ENCODE measurements around the gene MCMBP.
A peak's percentile ranks its signal among the peaks of the same experiment; 100 is the strongest.

The MCMBP gene

DNA sequence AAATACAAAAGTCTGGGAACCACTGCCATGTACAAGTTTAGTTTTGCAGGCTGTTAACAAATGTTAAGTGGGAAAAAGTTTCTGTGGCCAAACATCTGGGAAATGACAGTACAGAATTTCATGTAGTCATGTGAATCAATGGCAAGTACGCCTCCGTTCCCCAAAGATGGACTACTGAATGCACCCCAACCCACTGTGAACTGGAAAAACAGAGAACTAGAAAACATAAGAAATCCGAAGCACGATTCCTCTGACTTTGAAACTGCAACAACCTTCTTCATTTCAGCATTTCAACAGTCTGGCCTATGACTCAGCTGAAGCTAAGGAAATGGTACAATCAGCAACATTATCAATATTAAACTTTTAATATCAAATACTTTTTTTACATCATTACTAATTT is 41.8 kb downstream of the MCMBP start:
- Histone ChIP-seq H3K36me3 (ENCODE audit: control insufficient read depth in 2 of 2, insufficient read depth in 2 of 2, low read length in 2 of 2) (peaks cover 27 to 35% of the 10 kb centered on the region in 2 donors), H3K9me3 (ENCODE audit: control insufficient read depth in 2 of 2, low read length in 2 of 2) (no peaks in the 10 kb centered on the region), H3K9ac (ENCODE audit: low read length in 2 of 2) (no peak overlapping the region), H3K27ac (ENCODE audit: low read length) (no peak overlapping the region), H3K4me1 (ENCODE audit: control insufficient read depth, insufficient read depth, low read length) (no peaks in the 10 kb centered on the region), H3K4me3 (ENCODE audit: low read length in 2 of 2) (no peak overlapping the region), H3K27me3 (ENCODE audit: control insufficient read depth in 1 of 2, insufficient read depth in 2 of 2, low read length in 2 of 2) (no peaks in the 10 kb centered on the region)

DNA sequence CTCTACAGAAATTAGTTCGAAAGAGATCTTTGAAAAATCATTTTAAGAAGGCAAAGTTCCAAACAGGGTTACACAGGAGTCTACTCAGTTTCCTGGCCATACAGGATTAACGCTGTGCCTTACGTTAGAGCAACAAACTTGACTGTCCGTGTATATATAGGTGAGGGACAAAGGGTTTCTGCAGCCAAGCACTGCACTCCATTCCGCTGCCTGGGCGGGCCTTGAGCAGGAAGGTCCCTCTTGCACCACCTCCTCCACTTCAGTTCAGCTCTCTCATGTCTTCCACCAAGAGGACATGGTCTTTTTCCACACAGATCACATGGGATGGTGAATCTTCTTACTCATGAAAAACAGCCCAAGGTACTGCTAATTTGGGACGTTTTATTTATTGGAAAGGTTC is 43.2 kb downstream of the MCMBP start:
- Histone ChIP-seq H3K36me3 (ENCODE audit: control insufficient read depth in 2 of 2, insufficient read depth in 2 of 2, low read length in 2 of 2) (peaks cover 21 to 30% of the 10 kb centered on the region in 2 donors), H3K9me3 (ENCODE audit: control insufficient read depth in 2 of 2, low read length in 2 of 2) (no peaks in the 10 kb centered on the region), H3K27me3 (ENCODE audit: control insufficient read depth in 1 of 2, insufficient read depth in 2 of 2, low read length in 2 of 2) (no peaks in the 10 kb centered on the region), H3K27ac (ENCODE audit: low read length) (no peak overlapping the region), H3K4me1 (ENCODE audit: control insufficient read depth, insufficient read depth, low read length) (no peaks in the 10 kb centered on the region), H3K9ac (ENCODE audit: low read length in 2 of 2) (no peak overlapping the region), H3K4me3 (ENCODE audit: low read length in 2 of 2) (no peak overlapping the region)

DNA sequence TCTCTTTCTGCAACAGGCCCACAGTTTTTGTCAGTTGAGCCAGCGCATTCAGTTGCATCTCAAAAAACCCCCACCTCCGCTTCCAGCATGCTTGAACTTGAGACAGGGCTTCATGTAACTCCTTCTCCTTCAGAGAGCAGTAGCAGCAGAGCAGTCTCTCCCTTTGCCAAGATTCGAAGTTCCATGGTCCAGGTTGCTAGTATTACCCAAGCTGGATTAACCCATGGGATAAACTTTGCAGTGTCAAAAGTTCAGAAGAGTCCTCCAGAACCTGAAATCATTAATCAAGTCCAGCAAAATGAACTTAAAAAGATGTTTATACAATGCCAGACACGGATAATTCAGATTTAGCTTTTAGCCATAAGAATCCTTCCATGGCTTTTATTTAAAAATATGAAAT is 45.2 kb downstream of the MCMBP start:
- Histone ChIP-seq H3K4me3 (ENCODE audit: low read length in 2 of 2) (no peak overlapping the region), H3K4me1 (ENCODE audit: control insufficient read depth, insufficient read depth, low read length) (no peaks in the 10 kb centered on the region), H3K36me3 (ENCODE audit: control insufficient read depth in 2 of 2, insufficient read depth in 2 of 2, low read length in 2 of 2) (peaks cover 21 to 35% of the 10 kb centered on the region in 2 donors), H3K27me3 (ENCODE audit: control insufficient read depth in 1 of 2, insufficient read depth in 2 of 2, low read length in 2 of 2) (no peaks in the 10 kb centered on the region), H3K9me3 (ENCODE audit: control insufficient read depth in 2 of 2, low read length in 2 of 2) (no peaks in the 10 kb centered on the region), H3K27ac (ENCODE audit: low read length) (no peak overlapping the region), H3K9ac (ENCODE audit: low read length in 2 of 2) (no peak overlapping the region)

DNA sequence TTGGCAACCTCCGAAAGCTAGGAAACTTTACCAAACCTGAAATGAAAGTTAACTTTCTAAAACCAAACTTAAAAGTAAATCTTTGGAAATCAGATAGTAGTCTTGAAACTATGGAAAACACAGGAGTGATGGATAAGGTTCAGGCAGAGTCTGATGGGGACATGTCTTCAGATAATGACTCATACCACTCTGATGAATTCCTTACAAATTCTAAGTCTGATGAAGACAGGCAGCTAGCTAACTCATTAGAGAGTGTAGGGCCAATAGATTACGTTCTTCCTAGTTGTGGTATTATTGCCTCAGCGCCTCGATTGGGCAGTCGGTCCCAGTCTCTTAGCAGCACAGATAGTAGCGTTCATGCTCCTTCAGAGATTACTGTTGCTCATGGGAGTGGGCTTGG is 45.9 kb downstream of the MCMBP start:
- Histone ChIP-seq H3K36me3 (ENCODE audit: control insufficient read depth in 2 of 2, insufficient read depth in 2 of 2, low read length in 2 of 2) (peaks cover 17 to 29% of the 10 kb centered on the region in 2 donors), H3K9ac (ENCODE audit: low read length in 2 of 2) (no peak overlapping the region), H3K27me3 (ENCODE audit: control insufficient read depth in 1 of 2, insufficient read depth in 2 of 2, low read length in 2 of 2) (no peaks in the 10 kb centered on the region), H3K27ac (ENCODE audit: low read length) (no peak overlapping the region), H3K4me3 (ENCODE audit: low read length in 2 of 2) (no peak overlapping the region), H3K9me3 (ENCODE audit: control insufficient read depth in 2 of 2, low read length in 2 of 2) (no peaks in the 10 kb centered on the region), H3K4me1 (ENCODE audit: control insufficient read depth, insufficient read depth, low read length) (no peaks in the 10 kb centered on the region)

DNA sequence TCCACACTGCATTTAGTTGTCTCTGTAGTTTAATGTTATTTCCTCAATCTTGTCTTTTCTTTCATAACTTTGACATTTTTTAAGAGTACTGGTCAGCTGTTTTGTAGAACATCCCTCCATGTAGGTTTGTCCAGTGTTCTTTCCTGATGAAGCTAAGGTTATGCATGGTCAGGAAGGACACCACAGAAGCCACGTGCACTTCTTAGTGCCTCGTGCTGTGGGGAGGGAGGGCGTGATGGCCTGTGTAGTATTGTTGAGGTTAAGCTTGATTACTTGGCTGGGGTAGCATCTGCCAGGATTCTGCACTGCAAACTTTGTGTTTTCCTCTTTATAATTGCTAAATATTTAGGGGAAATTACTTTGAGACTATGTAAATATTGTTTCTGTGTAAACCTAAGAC is 48.3 kb downstream of the MCMBP start:
- Histone ChIP-seq H3K4me1 (ENCODE audit: control insufficient read depth, insufficient read depth, low read length) (no peaks in the 10 kb centered on the region), H3K36me3 (ENCODE audit: control insufficient read depth in 2 of 2, insufficient read depth in 2 of 2, low read length in 2 of 2) (peaks cover 12 to 20% of the 10 kb centered on the region in 2 donors), H3K27me3 (ENCODE audit: control insufficient read depth in 1 of 2, insufficient read depth in 2 of 2, low read length in 2 of 2) (no peaks in the 10 kb centered on the region), H3K9ac (ENCODE audit: low read length in 2 of 2) (no peak overlapping the region), H3K27ac (ENCODE audit: low read length) (no peak overlapping the region), H3K4me3 (ENCODE audit: low read length in 2 of 2) (no peak overlapping the region), H3K9me3 (ENCODE audit: control insufficient read depth in 2 of 2, low read length in 2 of 2) (no peaks in the 10 kb centered on the region)

DNA sequence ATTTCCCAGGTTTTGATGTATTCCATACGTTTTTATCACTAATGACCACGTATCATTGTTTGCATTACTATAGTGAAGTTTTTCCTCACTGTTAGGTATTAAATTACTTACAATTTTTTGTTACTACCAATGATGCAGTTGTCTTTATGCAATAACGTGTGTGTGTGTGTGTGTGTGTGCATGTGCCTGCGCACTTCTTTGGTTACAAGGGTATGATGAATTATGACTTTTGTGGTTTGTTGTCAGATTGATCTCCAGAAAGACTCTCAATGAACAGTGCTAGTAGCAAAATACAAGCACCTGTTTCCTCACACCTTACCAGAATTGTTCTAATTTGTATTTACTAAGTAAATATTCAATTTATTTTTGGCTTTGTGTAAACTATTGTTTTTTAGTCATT is 51.5 kb downstream of the MCMBP start:
- Histone ChIP-seq H3K27me3 (ENCODE audit: control insufficient read depth in 1 of 2, insufficient read depth in 2 of 2, low read length in 2 of 2) (no peaks in the 10 kb centered on the region), H3K9me3 (ENCODE audit: control insufficient read depth in 2 of 2, low read length in 2 of 2) (no peaks in the 10 kb centered on the region), H3K36me3 (ENCODE audit: control insufficient read depth in 2 of 2, insufficient read depth in 2 of 2, low read length in 2 of 2) (peaks cover 9 to 10% of the 10 kb centered on the region in 2 donors), H3K4me1 (ENCODE audit: control insufficient read depth, insufficient read depth, low read length) (no peaks in the 10 kb centered on the region), H3K9ac (ENCODE audit: low read length in 2 of 2) (no peak overlapping the region), H3K4me3 (ENCODE audit: low read length in 2 of 2) (no peak overlapping the region), H3K27ac (ENCODE audit: low read length) (no peak overlapping the region)

DNA sequence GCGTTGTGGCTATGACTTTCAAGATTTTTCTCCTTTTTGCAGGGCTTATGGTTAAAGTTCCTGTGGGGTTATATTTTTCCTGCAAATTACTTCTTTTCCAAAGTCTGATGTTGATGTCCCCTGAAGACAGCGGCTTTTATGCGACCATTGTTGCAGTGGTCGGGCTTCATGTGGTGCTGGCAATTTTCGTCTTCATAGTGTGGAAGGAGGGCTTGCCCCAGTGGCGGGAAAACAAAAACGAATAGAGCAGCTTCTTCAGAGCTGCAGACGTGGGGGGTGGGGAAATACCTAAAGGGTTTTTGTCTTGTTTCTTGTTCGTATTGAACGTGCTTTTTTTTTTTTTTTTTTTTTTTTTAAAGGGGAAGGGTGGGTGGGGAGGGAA is 53.8 kb downstream of the MCMBP start:
- Histone ChIP-seq H3K9me3 (ENCODE audit: control insufficient read depth in 2 of 2, low read length in 2 of 2) (no peaks in the 10 kb centered on the region), H3K36me3 (ENCODE audit: control insufficient read depth in 2 of 2, insufficient read depth in 2 of 2, low read length in 2 of 2) (peaks cover 13 to 16% of the 10 kb centered on the region in 2 donors), H3K27ac (ENCODE audit: low read length) (no peak overlapping the region), H3K9ac (ENCODE audit: low read length in 2 of 2) (no peak overlapping the region), H3K27me3 (ENCODE audit: control insufficient read depth in 1 of 2, insufficient read depth in 2 of 2, low read length in 2 of 2) (no peaks in the 10 kb centered on the region), H3K4me1 (ENCODE audit: control insufficient read depth, insufficient read depth, low read length) (no peaks in the 10 kb centered on the region), H3K4me3 (ENCODE audit: low read length in 2 of 2) (peak overlapping the region; percentile 58 to 69)

DNA sequence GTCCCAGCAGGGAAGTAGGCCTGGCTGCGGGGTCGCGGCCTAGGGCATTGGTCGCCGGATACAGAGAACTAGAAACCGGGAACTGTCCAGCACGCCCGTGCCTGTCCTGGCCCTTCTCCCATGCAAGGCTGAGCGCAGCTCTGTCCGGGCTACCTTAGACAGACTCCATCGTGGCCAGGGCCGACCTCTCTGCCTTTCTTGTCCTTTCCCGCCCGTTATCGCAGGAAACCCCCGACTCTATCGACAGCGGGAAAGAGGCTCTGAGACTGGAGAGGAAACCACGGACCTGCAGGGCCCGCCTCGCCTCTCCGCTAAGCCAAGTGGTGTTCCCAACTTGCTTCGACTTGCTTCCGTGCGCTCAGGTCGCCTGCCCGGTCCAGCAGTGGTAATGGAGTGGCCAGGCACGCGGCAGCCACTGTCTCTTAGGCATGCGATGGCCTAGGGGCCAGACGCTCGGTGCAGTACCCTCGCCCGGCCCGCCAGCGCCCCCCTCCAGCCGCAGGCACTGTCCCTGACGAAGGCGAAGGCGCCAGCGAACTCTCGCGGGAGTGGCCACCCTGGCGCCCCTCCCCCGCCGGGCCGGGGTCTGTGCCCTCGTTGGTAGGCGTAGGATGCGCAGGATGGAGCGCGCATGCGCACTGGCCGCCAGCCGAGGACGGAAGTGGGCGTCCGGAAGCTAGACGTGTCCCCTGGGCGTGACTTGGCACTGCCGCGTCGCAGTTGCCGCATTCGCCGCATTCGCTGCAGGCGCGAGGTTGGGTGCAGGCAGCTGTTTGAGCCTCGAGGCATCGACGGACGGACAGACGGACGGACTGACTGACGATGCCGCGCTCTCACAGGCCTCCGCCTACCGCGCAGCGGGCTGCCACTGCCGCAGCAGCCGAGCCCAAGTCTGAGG is 54.4 kb downstream of the MCMBP start:
- Histone ChIP-seq H3K9me3 (ENCODE audit: control insufficient read depth in 2 of 2, low read length in 2 of 2) (no peaks in the 10 kb centered on the region), H3K27ac (ENCODE audit: low read length) (no peak overlapping the region), H3K4me1 (ENCODE audit: control insufficient read depth, insufficient read depth, low read length) (no peaks in the 10 kb centered on the region), H3K9ac (ENCODE audit: low read length in 2 of 2) (no peak overlapping the region), H3K4me3 (ENCODE audit: low read length in 2 of 2) (peak overlapping the region; percentile 58 to 69), H3K27me3 (ENCODE audit: control insufficient read depth in 1 of 2, insufficient read depth in 2 of 2, low read length in 2 of 2) (no peaks in the 10 kb centered on the region), H3K36me3 (ENCODE audit: control insufficient read depth in 2 of 2, insufficient read depth in 2 of 2, low read length in 2 of 2) (peaks cover 7 to 14% of the 10 kb centered on the region in 2 donors)

DNA sequence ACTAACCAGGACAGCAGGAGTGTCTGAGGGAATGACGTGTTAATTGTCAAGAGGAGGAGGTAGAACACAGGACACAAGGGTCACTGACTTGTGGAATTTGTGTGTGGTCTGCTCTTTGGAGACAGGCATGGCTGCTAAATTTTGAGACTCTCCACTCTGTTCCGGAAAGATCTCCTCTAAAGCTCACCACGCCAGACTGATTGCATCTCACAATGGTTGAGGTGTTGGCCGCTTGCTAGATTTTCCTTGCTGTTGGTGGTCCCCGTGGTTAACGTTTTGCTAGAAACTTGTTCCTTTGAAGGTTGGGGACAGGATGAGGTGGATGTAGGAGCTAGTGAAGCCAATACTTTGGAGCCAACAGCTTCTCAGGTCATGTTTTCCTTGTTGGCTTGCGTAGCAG is 57.0 kb downstream of the MCMBP start:
- Histone ChIP-seq H3K9ac (ENCODE audit: low read length in 2 of 2) (no peak overlapping the region), H3K4me3 (ENCODE audit: low read length in 2 of 2) (no peak overlapping the region), H3K27ac (ENCODE audit: low read length) (no peak overlapping the region), H3K4me1 (ENCODE audit: control insufficient read depth, insufficient read depth, low read length) (no peaks in the 10 kb centered on the region), H3K36me3 (ENCODE audit: control insufficient read depth in 2 of 2, insufficient read depth in 2 of 2, low read length in 2 of 2) (peaks cover 9 to 14% of the 10 kb centered on the region in 2 donors), H3K9me3 (ENCODE audit: control insufficient read depth in 2 of 2, low read length in 2 of 2) (no peaks in the 10 kb centered on the region), H3K27me3 (ENCODE audit: control insufficient read depth in 1 of 2, insufficient read depth in 2 of 2, low read length in 2 of 2) (no peaks in the 10 kb centered on the region)

DNA sequence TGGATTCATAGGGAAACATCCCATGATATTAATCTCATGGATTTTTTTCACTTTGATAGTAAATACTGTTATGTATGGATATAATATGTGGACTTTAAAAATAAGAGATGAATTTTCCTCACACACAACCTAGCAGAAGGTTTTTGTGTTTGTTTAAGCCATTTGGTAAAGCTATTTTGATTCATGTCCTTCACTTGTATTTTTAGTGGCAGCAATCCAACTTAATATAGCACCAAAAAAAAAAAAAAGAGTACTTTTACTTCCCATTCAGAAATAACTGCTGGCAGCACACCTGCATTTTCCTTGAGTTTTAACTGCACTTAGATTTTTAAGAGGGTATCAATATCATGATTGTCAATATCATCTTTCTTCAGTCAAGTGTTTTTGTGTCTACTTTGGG is 60.0 kb downstream of the MCMBP start:
- H3K4me3 ChIP-seq (ENCODE audit: low read length in 2 of 2): no peak overlapping the region
- H3K27me3 ChIP-seq (ENCODE audit: control insufficient read depth in 1 of 2, insufficient read depth in 2 of 2, low read length in 2 of 2): no peaks in the 10 kb centered on the region
- H3K36me3 ChIP-seq (ENCODE audit: control insufficient read depth in 2 of 2, insufficient read depth in 2 of 2, low read length in 2 of 2): peaks cover 12 to 14% of the 10 kb centered on the region in 2 donors
- H3K9me3 ChIP-seq (ENCODE audit: control insufficient read depth in 2 of 2, low read length in 2 of 2): no peaks in the 10 kb centered on the region
- no peak overlapping the region for H3K9ac ChIP-seq (ENCODE audit: low read length in 2 of 2)
- H3K27ac ChIP-seq (ENCODE audit: low read length): no peak overlapping the region
- H3K4me1 ChIP-seq (ENCODE audit: control insufficient read depth, insufficient read depth, low read length): no peaks in the 10 kb centered on the region

DNA sequence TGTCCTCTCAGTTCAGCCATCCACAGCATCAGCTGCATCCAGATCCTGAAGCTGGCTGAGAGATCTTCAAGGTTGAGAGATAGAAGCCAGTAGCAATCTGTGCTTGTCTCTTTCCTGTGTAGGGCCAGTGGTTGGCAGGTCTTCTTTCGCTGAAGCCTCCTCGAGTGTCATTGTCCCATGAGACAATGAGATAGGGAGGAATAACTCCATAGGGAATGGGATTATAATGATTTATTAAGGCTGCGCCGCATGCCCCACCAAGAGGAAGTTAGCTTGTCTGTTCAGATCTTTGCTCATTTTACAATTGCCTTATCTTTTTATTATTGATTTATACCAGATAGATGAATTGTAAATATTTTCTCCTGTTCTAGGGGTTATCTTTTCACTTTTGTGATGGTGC is 61.5 kb downstream of the MCMBP start:
- H3K9ac ChIP-seq (ENCODE audit: low read length in 2 of 2): no peak overlapping the region
- H3K4me3 ChIP-seq (ENCODE audit: low read length in 2 of 2): no peak overlapping the region
- H3K27me3 ChIP-seq (ENCODE audit: control insufficient read depth in 1 of 2, insufficient read depth in 2 of 2, low read length in 2 of 2): peaks cover 0 to 2% of the 10 kb centered on the region in 2 donors
- no peaks in the 10 kb centered on the region for H3K4me1 ChIP-seq (ENCODE audit: control insufficient read depth, insufficient read depth, low read length)
- H3K27ac ChIP-seq (ENCODE audit: low read length): no peak overlapping the region
- no peaks in the 10 kb centered on the region for H3K9me3 ChIP-seq (ENCODE audit: control insufficient read depth in 2 of 2, low read length in 2 of 2)
- peaks cover 13 to 18% of the 10 kb centered on the region in 2 donors for H3K36me3 ChIP-seq (ENCODE audit: control insufficient read depth in 2 of 2, insufficient read depth in 2 of 2, low read length in 2 of 2)
